GM20000 (cell line): ENCODE measurements around the gene DAB1.
A peak's percentile ranks its signal among the peaks of the same experiment; 100 is the strongest.
"Not testable (repeated sequence)": the region's sequence is repeated elsewhere in the genome, so short reads cannot be mapped to it uniquely, and the experiment has no call there.

Source experiments
- DNase-seq: peaks from one replicate; pipeline ENCODE4 v3.0.0; 2012; ENCODE audit warnings: low spot score
- TF ChIP-seq, protein P1 (sequence below): IDR thresholded peaks from 2 replicates; pipeline ENCODE4 v1.5.1; 2012; ENCODE audit warnings: mild to moderate bottlenecking, control low read depth; ENCODE audit errors: extremely low read depth, missing control alignments

The DAB1 gene

GRCh38 chr1:57089221-57089620 is 334.6 kb downstream of the DAB1 start:
- DNase-seq: no peak
- TF ChIP-seq, protein P1, sequence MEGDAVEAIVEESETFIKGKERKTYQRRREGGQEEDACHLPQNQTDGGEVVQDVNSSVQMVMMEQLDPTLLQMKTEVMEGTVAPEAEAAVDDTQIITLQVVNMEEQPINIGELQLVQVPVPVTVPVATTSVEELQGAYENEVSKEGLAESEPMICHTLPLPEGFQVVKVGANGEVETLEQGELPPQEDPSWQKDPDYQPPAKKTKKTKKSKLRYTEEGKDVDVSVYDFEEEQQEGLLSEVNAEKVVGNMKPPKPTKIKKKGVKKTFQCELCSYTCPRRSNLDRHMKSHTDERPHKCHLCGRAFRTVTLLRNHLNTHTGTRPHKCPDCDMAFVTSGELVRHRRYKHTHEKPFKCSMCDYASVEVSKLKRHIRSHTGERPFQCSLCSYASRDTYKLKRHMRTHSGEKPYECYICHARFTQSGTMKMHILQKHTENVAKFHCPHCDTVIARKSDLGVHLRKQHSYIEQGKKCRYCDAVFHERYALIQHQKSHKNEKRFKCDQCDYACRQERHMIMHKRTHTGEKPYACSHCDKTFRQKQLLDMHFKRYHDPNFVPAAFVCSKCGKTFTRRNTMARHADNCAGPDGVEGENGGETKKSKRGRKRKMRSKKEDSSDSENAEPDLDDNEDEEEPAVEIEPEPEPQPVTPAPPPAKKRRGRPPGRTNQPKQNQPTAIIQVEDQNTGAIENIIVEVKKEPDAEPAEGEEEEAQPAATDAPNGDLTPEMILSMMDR: no peak

DNA sequence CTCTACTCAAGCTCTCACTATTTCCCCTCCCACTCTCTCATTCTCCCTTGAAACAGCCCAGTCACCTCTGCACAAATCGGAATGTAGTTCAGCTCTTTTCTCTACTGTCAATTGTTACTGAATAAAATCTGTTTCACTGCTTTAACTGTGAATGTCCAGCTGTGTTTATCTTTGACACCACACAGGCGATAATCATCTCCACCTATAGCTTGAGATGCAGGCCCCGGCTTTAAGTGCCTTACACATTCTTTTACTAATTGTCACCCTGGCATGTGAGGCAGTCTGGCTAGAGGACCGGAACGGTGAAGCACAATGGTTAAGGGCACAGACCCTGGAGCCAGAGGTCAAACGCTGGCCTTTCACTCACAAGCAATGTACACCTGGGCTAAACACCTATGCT is 335.2 kb downstream of the DAB1 start:
- no peak for DNase-seq
- TF ChIP-seq, protein P1: no peak

DNA sequence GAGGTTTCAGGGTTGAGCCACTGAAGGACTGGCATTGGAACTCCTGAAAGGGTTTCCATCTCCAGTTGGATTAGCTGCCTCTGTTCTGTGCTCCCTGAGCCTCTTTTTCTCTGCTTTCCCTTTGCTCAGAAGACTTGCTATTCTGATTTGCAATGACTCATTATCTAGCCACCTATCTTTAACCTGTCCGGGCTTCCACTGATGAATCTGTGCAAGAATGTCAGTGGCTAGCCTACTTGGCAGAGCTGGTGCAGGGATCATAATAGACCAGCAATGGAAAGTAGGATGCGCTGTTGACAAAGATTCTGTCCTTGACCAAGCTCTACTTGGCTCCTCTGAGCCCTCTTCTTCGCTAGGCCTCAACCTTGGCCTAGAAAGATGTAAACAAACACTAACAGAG is 336.2 kb downstream of the DAB1 start:
- not testable (repeated sequence) for DNase-seq

DNA sequence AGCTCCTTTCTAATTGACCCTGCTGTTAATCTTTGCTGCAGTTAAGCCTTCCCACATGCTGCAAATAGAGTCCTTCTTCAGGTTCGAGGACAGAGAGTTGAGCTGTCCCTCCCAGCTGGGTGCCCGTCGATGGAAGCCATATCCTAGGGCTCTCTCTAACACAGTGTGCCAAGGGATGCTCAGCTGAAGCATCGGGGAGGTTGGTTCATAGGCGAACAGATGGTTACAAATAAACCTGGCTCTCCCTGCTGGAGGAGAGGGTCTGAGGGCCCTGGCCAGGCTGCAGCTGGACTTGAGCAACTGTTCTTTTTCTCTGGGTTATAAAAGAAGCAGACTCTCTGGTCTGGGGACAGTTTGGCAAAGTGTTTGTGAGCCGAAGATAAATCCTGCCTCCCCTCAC is 337.7 kb downstream of the DAB1 start:
- TF ChIP-seq, protein P1: no peak
- DNase-seq: no peak

DNA sequence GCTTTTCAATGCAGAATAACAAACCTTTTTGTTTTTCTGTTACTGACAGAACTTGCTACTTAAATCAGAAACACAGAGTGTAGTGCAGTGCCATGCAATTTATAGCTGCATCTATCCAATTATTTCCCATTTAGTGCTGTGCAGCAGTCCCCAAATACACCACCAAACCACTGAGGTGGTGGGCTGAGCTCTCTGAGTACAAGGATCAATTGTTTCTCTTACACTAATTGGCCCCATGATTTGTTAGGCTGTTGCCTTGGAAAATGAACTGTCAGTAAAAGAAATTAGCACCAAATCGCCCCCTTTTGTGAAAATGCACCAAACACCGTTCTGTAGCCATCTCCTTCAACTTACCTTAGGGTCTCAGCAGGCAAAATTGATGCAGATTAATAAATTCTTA is 339.2 kb downstream of the DAB1 start:
- TF ChIP-seq, protein P1: no peak
- DNase-seq: no peak

DNA sequence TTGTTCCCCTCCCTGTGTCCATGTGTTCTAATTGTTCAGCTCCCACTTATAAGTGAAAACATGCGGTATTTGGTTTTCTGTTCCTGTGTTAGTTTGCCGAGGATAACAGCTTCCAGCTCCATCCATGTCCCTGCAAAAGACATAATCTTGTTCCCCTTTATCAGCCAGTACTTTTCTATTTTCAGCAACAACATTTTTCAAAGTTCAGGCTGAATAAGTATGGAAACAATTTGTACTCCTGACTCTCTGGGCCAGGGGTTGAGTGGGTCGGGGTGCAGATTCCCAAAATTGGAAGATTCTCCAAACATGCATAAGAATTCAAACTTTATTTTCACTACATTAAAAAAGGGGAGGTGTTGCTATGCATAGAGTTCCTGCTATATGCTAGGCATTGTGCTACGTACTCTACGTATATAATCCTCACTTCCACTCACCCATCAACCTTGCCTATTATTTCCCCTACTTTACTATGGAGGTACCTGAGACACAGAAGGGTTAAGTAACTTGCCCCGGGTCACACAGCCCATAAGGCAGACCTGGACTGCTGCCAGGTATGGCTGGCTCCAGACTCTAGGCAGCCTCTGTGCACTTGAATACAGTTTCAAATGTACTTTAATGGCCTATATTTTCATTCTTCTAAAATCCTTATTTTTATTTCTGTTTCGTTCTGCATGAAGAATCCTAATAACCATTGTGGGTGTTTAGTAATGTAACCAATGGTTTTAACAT is 341.0 kb downstream of the DAB1 start:
- DNase-seq: no peak
- TF ChIP-seq, protein P1: no peak

DNA sequence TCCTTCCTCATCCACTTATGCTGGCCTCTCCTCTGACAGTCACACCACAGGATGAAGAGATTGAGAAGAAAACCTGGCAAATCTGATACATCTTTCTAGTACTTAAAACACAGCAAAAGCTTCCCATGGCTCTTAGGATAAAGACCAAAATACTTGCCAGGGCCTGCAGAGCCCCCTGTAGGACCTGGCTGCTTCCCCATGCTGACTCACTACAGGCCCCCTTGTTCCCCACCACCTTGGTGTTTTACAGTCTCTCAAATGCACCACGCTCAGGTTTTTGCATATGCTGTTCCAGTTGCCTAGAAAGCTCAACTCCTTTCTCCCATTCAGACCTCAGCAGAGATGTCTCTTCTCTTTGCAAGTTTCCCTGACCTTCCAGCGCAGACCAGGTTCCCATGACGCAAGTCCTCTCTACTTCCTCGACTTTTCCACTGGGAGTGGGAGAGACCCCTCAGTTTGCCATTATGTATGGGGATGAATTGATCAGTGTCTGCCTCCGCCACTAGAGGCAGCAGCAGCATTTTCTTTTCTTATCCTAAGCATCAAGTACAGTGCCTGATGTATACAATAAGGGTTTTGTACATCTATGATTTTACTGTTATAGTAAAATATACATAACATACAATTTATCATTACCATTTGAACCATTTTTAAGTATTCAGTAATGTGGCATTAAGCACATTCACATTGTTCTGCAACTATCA is 344.3 kb downstream of the DAB1 start:
- TF ChIP-seq, protein P1: peak; percentile 26
- DNase-seq: no peak
